ENCODE results near the gene CARM1.

GRCh38 chr19:10899151-10899653, 27.8 kb downstream of the CARM1 start:
- TF ChIP-seq, protein P1, sequence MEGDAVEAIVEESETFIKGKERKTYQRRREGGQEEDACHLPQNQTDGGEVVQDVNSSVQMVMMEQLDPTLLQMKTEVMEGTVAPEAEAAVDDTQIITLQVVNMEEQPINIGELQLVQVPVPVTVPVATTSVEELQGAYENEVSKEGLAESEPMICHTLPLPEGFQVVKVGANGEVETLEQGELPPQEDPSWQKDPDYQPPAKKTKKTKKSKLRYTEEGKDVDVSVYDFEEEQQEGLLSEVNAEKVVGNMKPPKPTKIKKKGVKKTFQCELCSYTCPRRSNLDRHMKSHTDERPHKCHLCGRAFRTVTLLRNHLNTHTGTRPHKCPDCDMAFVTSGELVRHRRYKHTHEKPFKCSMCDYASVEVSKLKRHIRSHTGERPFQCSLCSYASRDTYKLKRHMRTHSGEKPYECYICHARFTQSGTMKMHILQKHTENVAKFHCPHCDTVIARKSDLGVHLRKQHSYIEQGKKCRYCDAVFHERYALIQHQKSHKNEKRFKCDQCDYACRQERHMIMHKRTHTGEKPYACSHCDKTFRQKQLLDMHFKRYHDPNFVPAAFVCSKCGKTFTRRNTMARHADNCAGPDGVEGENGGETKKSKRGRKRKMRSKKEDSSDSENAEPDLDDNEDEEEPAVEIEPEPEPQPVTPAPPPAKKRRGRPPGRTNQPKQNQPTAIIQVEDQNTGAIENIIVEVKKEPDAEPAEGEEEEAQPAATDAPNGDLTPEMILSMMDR (conservative IDR thresholded peaks at IDR 0.05 in 1 of 2, IDR thresholded peaks at IDR 0.05 in 1 of 2; ENCODE audit: low read depth in 1 of 2, low read length in 2 of 2), result no peak
- no peak for TF ChIP-seq EZH2 (IDR thresholded peaks at IDR 0.05; ENCODE audit: low read length, missing control alignments)
